K562 (cell line): Measurements from ENCODE around the gene ALPK1. TPM values are rescaled to one million over a fixed set of nuclear protein-coding genes. Genes with fewer than 3 reads are reported as not detected.

Experiments
- ATAC-seq: fragments of 200-7000 bp; cut with Tn5 transposase; 3 replicates; pipeline ENCODE4 v1.9.1; 2020; ENCODE audit warnings: moderate library complexity
- BruUV-seq: library from RNA; stranded (reverse); fragments of 400-500 nt; replicated peaks from 2 replicates; lab custom pipeline; 2021; lab: Mats Ljungman, UMichigan
- CTCF ChIA-PET: fragments of 300-600 bp; formaldehyde crosslinking; extraction: SDS; loops from one replicate; lab custom pipeline; 2021; ENCODE audit warnings: low intra/inter-chr PET ratio; lab: Yijun Ruan, JAX
- POLR2A ChIA-PET: fragments of 300-600, 350-650 bp; sonication (Branson Sonifier 250); formaldehyde crosslinking; extraction: SDS; loops from one replicate; lab custom pipeline; 2021; ENCODE audit warnings: antibody characterized with exemption, inconsistent platforms; lab: Yijun Ruan, JAX
- DNase-seq, 4 experiments: peaks; one replicate each; pipeline versions ENCODE4 v3.0.0 to v3.0.0-alpha.2; 2011 to 2018; ENCODE audit warnings: low spot score in 3 of 4, mixed read lengths in 3 of 4; ENCODE audit errors: extremely low read depth in 1 of 4
- FAIRE-seq: peaks from 2 replicates; lab custom pipeline; 2011; peaks lifted over from hg19 to GRCh38; lab: Jason Lieb, UNC
- H2AFZ ChIP-seq: 2 replicates; pipeline ENCODE4 v1.6.0; 2011; ENCODE audit warnings: low read depth, low read length, control low read depth, inconsistent platforms
- H3K27ac ChIP-seq: fragments of 200-600 bp; 3 replicates; pipeline ENCODE4 v1.8.0; 2011; ENCODE audit warnings: low read depth, mild to moderate bottlenecking, control low read depth, inconsistent platforms, low read length, moderate library complexity, mixed read lengths; ENCODE audit errors: extremely low read depth
- H3K27me3 ChIP-seq, 2 experiments: fragments of 300-600 bp in 1 of 2; 2 replicates in 1 of 2; 3 replicates in 1 of 2; pipeline versions ENCODE4 v1.6.0 to v1.8.0; 2011; ENCODE audit warnings: inconsistent platforms in 2 of 2, low read length in 2 of 2, mild to moderate bottlenecking in 1 of 2, mixed read lengths in 1 of 2, moderate library complexity in 1 of 2; ENCODE audit not compliant: control insufficient read depth in 2 of 2, insufficient read depth in 2 of 2
- H3K36me3 ChIP-seq: fragments of 300-600 bp; 3 replicates; pipeline ENCODE4 v1.8.0; 2011; ENCODE audit warnings: mild to moderate bottlenecking, low read length, inconsistent platforms; ENCODE audit not compliant: control insufficient read depth, insufficient read depth
- H3K4me1 ChIP-seq, 2 experiments: fragments of 200-600 bp in 1 of 2; replicated peaks in 1 of 2; 2 replicates in 1 of 2; 3 replicates in 1 of 2; pipeline versions ENCODE4 v1.5.1 to v1.8.0; 2011; ENCODE audit warnings: inconsistent platforms in 2 of 2, low read length in 2 of 2, mild to moderate bottlenecking in 1 of 2, mixed read lengths in 1 of 2, moderate library complexity in 1 of 2; ENCODE audit not compliant: control insufficient read depth in 2 of 2, insufficient read depth in 2 of 2
- H3K4me2 ChIP-seq: 2 replicates; pipeline ENCODE4 v1.6.1; 2011; ENCODE audit warnings: low read length, control low read depth, inconsistent platforms, mixed read lengths; ENCODE audit not compliant: insufficient read depth
- H3K4me3 ChIP-seq: fragments of 200-600 bp; sonication (generic), shearing (Covaris generic); 2 replicates; pipeline ENCODE4 v1.5.1; 2016; ENCODE audit warnings: control low read depth, inconsistent platforms
- H3K79me2 ChIP-seq: fragments of 200-600 bp; 3 replicates; pipeline ENCODE4 v1.8.0; 2011; ENCODE audit warnings: low read length, inconsistent platforms; ENCODE audit not compliant: control insufficient read depth, insufficient read depth
- H3K9ac ChIP-seq, 2 experiments: 2 replicates each; pipeline versions ENCODE4 v1.6.0 to v1.6.1; 2011; ENCODE audit warnings: low read depth in 2 of 2, low read length in 2 of 2, control low read depth in 1 of 2, inconsistent platforms in 1 of 2, mild to moderate bottlenecking in 1 of 2, mixed read lengths in 1 of 2; ENCODE audit not compliant: insufficient read depth in 1 of 2
- H3K9me1 ChIP-seq: one replicate; pipeline ENCODE4 v1.6.0; 2011; ENCODE audit warnings: inconsistent platforms, mild to moderate bottlenecking, low read length, moderate library complexity; ENCODE audit not compliant: control insufficient read depth, insufficient read depth
- H3K9me3 ChIP-seq: replicated peaks from 2 replicates; pipeline ENCODE4 v1.5.1; 2011; ENCODE audit warnings: low read depth, low read length, inconsistent platforms; ENCODE audit not compliant: control insufficient read depth, insufficient read depth
- H4K20me1 ChIP-seq: replicated peaks from 2 replicates; pipeline ENCODE4 v1.6.1; 2011; ENCODE audit warnings: low read length, inconsistent platforms, mixed read lengths; ENCODE audit not compliant: control insufficient read depth, insufficient read depth
- CHAMP1 ChIP-seq: fragments of 450-650 bp; IDR thresholded peaks from 2 replicates; pipeline ENCODE4 v1.6.1; 2016; ENCODE audit warnings: mild to moderate bottlenecking
- ERF ChIP-seq: fragments of 450-650 bp; formaldehyde crosslinking; IDR thresholded peaks from 2 replicates; pipeline ENCODE4 v1.4.0; 2020; ENCODE audit warnings: mild to moderate bottlenecking, mixed read lengths
- ETS1 ChIP-seq: conservative IDR thresholded peaks from 2 replicates; pipeline ENCODE4 v1.6.1; 2011; ENCODE audit warnings: low read depth, mild to moderate bottlenecking, low read length; ENCODE audit not compliant: control insufficient read depth
- IRF9 ChIP-seq: fragments of 450-650 bp; IDR thresholded peaks from 2 replicates; pipeline ENCODE4 v1.6.1; 2016; ENCODE audit warnings: missing biosample characterization, missing genetic modification characterization
- MTA3 ChIP-seq: fragments of 450-650 bp; formaldehyde crosslinking; IDR thresholded peaks from 2 replicates; pipeline ENCODE4 v1.6.1; 2017; ENCODE audit warnings: mild to moderate bottlenecking, borderline replicate concordance
- MTF1 ChIP-seq: fragments of 250-450 bp; sonication (Bioruptor Pico); IDR thresholded peaks from 2 replicates; pipeline ENCODE4 v1.9.0; 2021; ENCODE audit warnings: moderate library complexity, mild to moderate bottlenecking, inconsistent platforms, borderline replicate concordance
- PHB ChIP-seq: fragments of 250-450 bp; sonication (Bioruptor Pico); IDR thresholded peaks from 2 replicates; pipeline ENCODE4 v1.5.0; 2021
- RFX1 ChIP-seq: fragments of 450-650 bp; IDR thresholded peaks from 2 replicates; pipeline ENCODE4 v1.6.1; 2016; ENCODE audit warnings: mild to moderate bottlenecking, moderate library complexity
- TGIF2 ChIP-seq: sonication (generic); formaldehyde crosslinking; IDR thresholded peaks from 2 replicates; pipeline ENCODE4 v1.8.1; 2022; ENCODE audit warnings: mild to moderate bottlenecking, missing genetic modification reagents, moderate library complexity
- ZKSCAN3 ChIP-seq: fragments of 250-450 bp; sonication (Bioruptor Pico); IDR thresholded peaks from 2 replicates; pipeline ENCODE4 v1.4.0; 2020
- WGBS: fragments of 100-300 bp; shearing (Covaris generic); methylation state at CpG from one replicate; pipeline ENCODE4 v1.1.6; 2016; ENCODE audit warnings: low coverage, mixed read lengths; ENCODE audit not compliant: insufficient coverage; ENCODE audit errors: missing lambda C conversion rate; 5-methylcytosine and 5-hydroxymethylcytosine counted together
- in situ Hi-C: fragments of 300-500 bp; cut with MboI; formaldehyde crosslinking; loops from 4 replicates; pipeline ENCODE4 v1.15.0; 2018; ENCODE audit warnings: inconsistent platforms, mixed read lengths
- intact Hi-C: fragments of 100-400 bp; cut with micrococcal nuclease; formaldehyde crosslinking; loops from 2 replicates; pipeline ENCODE4 v1.14.2; 2022
- polyA plus RNA-seq, 8 experiments: library from polyadenylated mRNA; depleted of rRNA in 4 of 8; stranded (reverse) in 5 of 8; unstranded in 3 of 8; fragments of >200 nt; fragmentation: Nextera tagmentation in 2 of 8; fragmentation: Illumina TruSeq in 1 of 8; extraction: Ambion mirVana in 2 of 8; extraction: Trizol in 1 of 8; gene quantifications; 2 replicates each; pipeline versions ENCODE4 v1.2.1 to v1.2.3, GENCODE V29; 2011 to 2014; ENCODE audit warnings: inconsistent platforms in 1 of 8, missing spikeins in 1 of 8
- total RNA-seq, 7 experiments: library from RNA; depleted of rRNA in 6 of 7; stranded (reverse); fragments of >200 nt in 6 of 7; fragmentation: Illumina TruSeq in 2 of 7; extraction: Trizol in 2 of 7; gene quantifications; 2 replicates each; pipeline versions ENCODE4 v1.2.1 to v1.2.3, GENCODE V29; 2011 to 2021; ENCODE audit warnings: low replicate concordance in 1 of 7
- TF ChIP-seq, protein P1 (sequence below): sonication (generic); formaldehyde crosslinking; IDR thresholded peaks from 2 replicates; pipeline ENCODE4 v1.8.0; 2022; ENCODE audit warnings: mild to moderate bottlenecking, low read depth, missing genetic modification reagents

The ALPK1 gene
- total and polyA plus RNA-seq, 9 of the 15 experiments (the other 6 are each of a cell fraction or from before 2014, with no cell fraction given): 2.3 to 6.9 (median 4.6) TPM

DNA sequence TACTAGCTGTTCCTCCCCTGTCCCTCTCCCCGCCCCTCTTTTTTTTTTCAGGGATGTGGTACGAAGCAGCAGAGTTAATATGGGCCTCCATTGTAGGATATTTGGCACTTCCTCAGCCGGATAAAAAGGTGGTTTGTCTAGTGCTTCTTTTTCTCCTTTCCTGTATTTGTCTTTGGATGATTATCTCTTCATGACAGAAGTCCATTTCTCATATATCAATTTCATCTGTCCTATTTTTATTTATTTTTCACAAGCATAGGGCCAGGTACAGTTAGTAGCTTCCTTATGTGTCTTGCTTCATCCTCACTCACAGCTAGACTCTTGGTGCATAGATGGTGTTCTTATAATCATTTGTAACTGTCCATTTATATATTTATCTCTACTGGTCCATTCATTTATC, 129.2 kb downstream of the ALPK1 start:
- Histone ChIP-seq H2AFZ (no peak overlapping the region), H3K4me2 (no peak overlapping the region), H3K79me2 (no peaks in the 10 kb centered on the region), H3K4me3 (no peak overlapping the region), H3K9ac (no peak overlapping the region), H3K27ac (no peak overlapping the region)
- BruUV-seq: no TSS peak
- CTCF ChIA-PET: no interaction called here
- WGBS: 0% methylated on average over 3 of the region's 3 CpGs
- TF ChIP-seq IRF9 (tag) (no peak), PHB (no peak), MTF1 (CRISPR knock-in tag) (no peak), TGIF2 (CRISPR knock-in tag) (no peak), ETS1 (no peak), ZKSCAN3 (CRISPR knock-in tag) (no peak), RFX1 (no peak), ERF (CRISPR knock-in tag) (no peak), MTA3 (no peak), CHAMP1 (no peak)
- TF ChIP-seq, protein P1, sequence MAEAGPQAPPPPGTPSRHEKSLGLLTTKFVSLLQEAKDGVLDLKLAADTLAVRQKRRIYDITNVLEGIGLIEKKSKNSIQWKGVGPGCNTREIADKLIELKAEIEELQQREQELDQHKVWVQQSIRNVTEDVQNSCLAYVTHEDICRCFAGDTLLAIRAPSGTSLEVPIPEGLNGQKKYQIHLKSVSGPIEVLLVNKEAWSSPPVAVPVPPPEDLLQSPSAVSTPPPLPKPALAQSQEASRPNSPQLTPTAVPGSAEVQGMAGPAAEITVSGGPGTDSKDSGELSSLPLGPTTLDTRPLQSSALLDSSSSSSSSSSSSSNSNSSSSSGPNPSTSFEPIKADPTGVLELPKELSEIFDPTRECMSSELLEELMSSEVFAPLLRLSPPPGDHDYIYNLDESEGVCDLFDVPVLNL: no peak
- TF ChIP-seq, all 486 proteins: peak for 0
- no peaks in the 10 kb centered on the region for H3K9me3 ChIP-seq
- H3K36me3 ChIP-seq: no peaks in the 10 kb centered on the region
- no peaks in the 10 kb centered on the region for H3K9me1 ChIP-seq
- intact Hi-C loops: no loop called here
- H3K27me3 ChIP-seq: peaks cover 2 to 3% of the 10 kb centered on the region in 2 experiments; a peak in 1 of 5 replicates
- DNase-seq (no peak), ATAC-seq (no peak), FAIRE-seq (no peak)
- POLR2A ChIA-PET: no interaction called here
- H3K4me1 ChIP-seq: no peaks in the 10 kb centered on the region
- no peaks in the 10 kb centered on the region for H4K20me1 ChIP-seq
- in situ Hi-C loops: no loop called here
